ENCODE measurements around the gene PRELID1.
A peak's percentile ranks its signal among the peaks of the same experiment; 100 is the strongest.
"Not testable (repeated sequence)": the region's sequence is repeated elsewhere in the genome, so short reads cannot be mapped to it uniquely, and the experiment has no call there.

PRELID1 gene

DNA sequence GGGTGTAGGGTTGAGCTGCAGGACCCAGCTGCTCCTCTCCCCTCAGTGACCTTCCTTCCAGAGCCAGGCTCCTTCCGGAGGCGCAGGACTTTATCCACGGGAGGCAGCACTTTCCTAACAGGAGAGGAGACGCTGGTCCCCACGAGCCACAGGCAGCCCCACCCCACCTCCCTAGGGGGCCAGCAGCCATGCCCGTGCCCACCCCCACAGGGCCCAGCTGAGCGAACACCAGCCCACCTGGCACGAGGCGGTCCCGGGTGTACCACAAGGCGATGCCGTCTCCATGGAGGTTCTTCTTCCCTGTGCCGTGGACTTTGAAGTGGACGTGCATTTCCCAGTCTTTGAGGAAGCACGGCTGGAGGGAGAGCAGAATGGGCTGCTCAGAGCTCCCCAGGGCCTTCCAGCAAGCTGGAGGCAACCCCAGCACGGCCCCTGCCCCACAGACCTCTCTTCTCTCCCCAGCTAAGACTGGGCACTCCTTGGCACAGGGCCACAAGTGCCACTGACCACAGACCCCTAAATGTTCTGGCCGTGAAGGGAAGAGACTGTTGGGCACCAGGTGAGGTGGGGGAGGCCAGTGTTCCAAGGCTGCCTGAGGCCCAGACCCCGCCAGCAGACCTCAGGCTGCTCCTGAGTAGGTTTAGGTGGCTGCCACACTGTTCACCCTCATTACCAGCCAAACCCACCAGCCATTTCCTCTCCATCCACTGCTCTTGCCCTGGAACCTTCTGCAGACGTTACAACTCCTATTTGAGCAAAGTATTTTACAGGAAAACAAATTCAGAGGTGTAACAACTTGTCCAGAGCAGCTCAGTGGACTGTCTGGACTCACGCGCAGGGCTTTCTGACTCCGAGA, 34.9 kb downstream of the PRELID1 start:
- Histone ChIP-seq H2AFZ (ENCODE audit: low read depth, low read length) (no peak overlapping the region), H3K36me3 (ENCODE audit: insufficient read depth, low read length) (peaks cover 58% of the 10 kb centered on the region), H3K4me1 (ENCODE audit: insufficient read depth, low read length) (no peaks in the 10 kb centered on the region), H3K9me3 (ENCODE audit: low read length) (no peaks in the 10 kb centered on the region), H3K4me3 (ENCODE audit: low read length) (no peak overlapping the region), H3K27me3 (ENCODE audit: insufficient read depth, low read length) (no peaks in the 10 kb centered on the region)

DNA sequence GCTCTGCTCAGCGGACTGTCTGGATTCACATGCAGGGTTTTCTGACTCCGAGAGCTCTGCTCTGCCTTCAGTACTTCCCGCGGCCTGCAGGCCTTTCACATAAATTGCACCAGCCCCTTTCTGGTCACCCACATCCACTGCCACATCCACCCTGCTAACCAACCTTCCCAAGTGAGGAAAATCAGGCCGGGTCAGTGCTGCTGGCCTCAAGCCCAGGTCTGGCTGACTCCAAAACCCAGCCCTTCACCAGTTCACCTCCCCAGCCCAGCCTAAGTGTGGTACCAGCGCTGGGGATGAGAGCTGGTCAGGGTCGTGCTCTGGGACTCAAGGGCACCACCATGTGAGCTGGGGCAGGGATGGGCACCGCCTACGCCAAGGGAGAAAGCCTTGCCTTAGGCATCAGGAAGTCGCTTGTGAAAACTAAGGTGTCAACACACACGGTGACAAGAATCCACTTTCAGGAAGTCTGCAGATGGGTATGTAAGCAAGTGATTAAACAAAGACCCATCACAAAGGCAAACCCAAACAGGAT, 35.6 kb downstream of the PRELID1 start:
- Histone ChIP-seq H2AFZ (ENCODE audit: low read depth, low read length) (no peak overlapping the region), H3K9me3 (ENCODE audit: low read length) (no peaks in the 10 kb centered on the region), H3K27me3 (ENCODE audit: insufficient read depth, low read length) (no peaks in the 10 kb centered on the region), H3K36me3 (ENCODE audit: insufficient read depth, low read length) (peaks cover 57% of the 10 kb centered on the region), H3K4me1 (ENCODE audit: insufficient read depth, low read length) (no peaks in the 10 kb centered on the region), H3K4me3 (ENCODE audit: low read length) (no peak overlapping the region)

DNA sequence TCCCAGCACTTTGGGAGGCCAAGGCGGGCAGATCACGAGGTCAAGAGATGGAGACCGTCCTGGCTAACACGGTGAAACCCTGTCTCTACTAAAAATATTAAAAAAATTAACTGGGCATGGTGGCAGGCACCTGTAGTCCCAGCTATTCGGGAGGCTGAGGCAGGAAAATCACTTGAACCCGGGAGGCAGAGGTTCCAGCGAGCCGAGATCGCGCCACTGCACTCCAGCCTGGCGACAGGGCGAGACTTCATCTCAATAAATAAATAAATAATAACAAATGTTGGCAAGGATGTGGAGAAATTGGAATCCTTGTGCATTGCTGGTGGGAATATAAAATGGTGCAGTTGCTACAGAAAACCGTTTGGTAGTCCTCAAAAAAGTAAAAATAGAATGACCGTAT, 39.4 kb downstream of the PRELID1 start:
- H3K4me3 ChIP-seq (ENCODE audit: low read length); H3K27me3 ChIP-seq (ENCODE audit: insufficient read depth, low read length); H2AFZ ChIP-seq (ENCODE audit: low read depth, low read length); H3K4me1 ChIP-seq (ENCODE audit: insufficient read depth, low read length); H3K9me3 ChIP-seq (ENCODE audit: low read length): not testable (repeated sequence)
- peaks cover 33% of the 10 kb centered on the region for H3K36me3 ChIP-seq (ENCODE audit: insufficient read depth, low read length)

DNA sequence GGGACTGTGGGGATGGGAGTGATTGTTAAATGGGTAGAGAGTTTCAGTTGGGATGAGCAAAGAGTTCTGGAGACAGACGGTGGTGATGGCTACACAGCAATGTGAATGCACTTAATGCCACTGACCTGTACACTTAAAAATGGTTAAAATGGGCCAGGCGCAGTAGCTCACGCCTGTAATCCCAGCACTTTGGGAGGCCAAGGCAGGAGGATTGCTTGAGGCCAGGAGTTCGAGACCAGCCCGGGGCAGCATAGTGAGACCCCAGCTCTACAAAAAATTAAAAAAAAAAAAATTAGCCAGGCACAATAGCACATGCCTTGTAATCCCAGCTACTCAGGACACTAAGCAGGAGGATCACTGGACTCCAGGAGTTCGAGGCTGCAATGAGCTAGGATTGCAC, 40.2 kb downstream of the PRELID1 start:
- Histone ChIP-seq H3K4me3 (ENCODE audit: low read length) (no peak overlapping the region), H3K36me3 (ENCODE audit: insufficient read depth, low read length) (peaks cover 29% of the 10 kb centered on the region), H3K9me3 (ENCODE audit: low read length) (no peaks in the 10 kb centered on the region), H3K4me1 (ENCODE audit: insufficient read depth, low read length) (no peaks in the 10 kb centered on the region), H2AFZ (ENCODE audit: low read depth, low read length) (no peak overlapping the region), H3K27me3 (ENCODE audit: insufficient read depth, low read length) (no peaks in the 10 kb centered on the region)

DNA sequence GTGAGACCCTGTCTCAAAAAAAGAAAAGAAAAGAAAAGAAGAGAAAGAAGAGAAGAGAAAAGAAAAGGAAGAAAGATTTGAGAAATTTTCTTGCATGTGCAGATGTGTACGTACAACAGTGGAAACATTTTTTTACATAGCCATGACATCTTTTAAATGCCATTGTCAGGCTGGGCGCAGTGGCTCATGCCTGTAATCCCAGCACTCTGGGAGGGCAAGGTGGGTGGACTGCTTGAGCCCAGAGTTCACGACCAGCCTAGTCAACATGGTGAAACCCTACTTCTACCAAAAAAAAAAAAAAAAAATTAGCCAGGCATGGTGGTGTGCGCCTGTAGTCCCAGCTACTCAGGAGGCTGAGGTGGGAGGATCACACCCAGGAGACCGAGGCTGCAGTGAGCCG, 41.3 kb downstream of the PRELID1 start:
- no peak overlapping the region for H3K4me3 ChIP-seq (ENCODE audit: low read length)
- peaks cover 4% of the 10 kb centered on the region for H3K4me1 ChIP-seq (ENCODE audit: insufficient read depth, low read length)
- H3K9me3 ChIP-seq (ENCODE audit: low read length), result no peaks in the 10 kb centered on the region
- H3K27me3 ChIP-seq (ENCODE audit: insufficient read depth, low read length), result no peaks in the 10 kb centered on the region
- H3K36me3 ChIP-seq (ENCODE audit: insufficient read depth, low read length), result peaks cover 29% of the 10 kb centered on the region
- no peak overlapping the region for H2AFZ ChIP-seq (ENCODE audit: low read depth, low read length)

DNA sequence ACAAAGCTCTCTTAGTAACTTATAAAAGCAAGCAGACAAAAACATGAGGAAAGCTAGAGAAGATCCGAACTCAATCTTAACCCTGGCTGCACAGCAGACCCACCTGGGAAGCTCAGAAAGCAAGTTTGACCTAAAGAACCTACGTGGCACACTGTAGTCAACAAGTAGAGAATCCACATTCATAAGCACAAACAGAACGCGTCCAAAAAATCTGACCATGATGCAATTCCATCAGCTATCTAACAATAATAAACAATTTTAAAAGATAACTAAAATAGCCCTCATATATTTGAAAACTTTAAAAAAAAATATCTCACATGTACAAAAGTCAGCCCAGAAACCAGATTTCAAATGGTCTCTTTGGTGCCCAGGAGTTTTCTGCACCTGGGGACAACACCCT, 43.2 kb downstream of the PRELID1 start:
- Histone ChIP-seq H3K4me1 (ENCODE audit: insufficient read depth, low read length) (peaks cover 16% of the 10 kb centered on the region), H3K9me3 (ENCODE audit: low read length) (no peaks in the 10 kb centered on the region), H3K36me3 (ENCODE audit: insufficient read depth, low read length) (peaks cover 24% of the 10 kb centered on the region), H3K27me3 (ENCODE audit: insufficient read depth, low read length) (no peaks in the 10 kb centered on the region), H2AFZ (ENCODE audit: low read depth, low read length) (no peak overlapping the region), H3K4me3 (ENCODE audit: low read length) (no peak overlapping the region)

DNA sequence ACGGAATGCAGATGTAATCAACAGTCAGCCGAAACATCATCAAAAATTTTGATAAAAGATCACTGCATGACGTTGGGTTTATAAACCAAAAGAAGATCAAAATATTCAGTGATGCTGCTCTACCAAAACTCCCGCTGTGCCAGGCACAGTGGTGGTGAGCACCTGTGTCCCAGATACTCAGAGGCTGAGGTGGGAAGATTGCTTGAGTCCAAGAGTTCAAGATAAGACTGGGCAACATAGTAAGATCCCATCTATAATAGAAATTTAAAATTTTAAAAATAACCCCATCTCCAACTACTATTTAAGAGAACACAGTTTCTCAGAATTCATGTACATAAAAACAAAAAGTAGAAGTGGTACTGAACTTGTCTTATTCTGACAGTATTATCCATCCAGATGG, 44.1 kb downstream of the PRELID1 start:
- Histone ChIP-seq H3K27me3 (ENCODE audit: insufficient read depth, low read length) (no peaks in the 10 kb centered on the region), H3K4me1 (ENCODE audit: insufficient read depth, low read length) (peaks cover 20% of the 10 kb centered on the region), H3K36me3 (ENCODE audit: insufficient read depth, low read length) (peaks cover 22% of the 10 kb centered on the region), H2AFZ (ENCODE audit: low read depth, low read length) (no peak overlapping the region), H3K4me3 (ENCODE audit: low read length) (no peak overlapping the region), H3K9me3 (ENCODE audit: low read length) (no peaks in the 10 kb centered on the region)

DNA sequence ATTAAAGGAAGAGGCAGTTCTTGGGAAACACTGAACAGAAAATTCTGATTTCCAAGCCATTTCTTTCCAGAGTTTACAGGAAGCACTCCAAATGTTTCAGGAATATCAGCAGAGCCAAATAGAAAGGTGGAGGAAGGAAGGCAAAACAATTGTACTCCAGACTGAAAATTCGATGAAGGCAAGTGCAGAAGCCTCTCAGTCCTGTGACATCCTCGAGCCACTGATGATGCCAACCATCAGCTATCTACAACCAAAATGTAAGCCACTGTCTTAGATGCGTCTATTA, 45.7 kb downstream of the PRELID1 start:
- Histone ChIP-seq H3K36me3 (ENCODE audit: insufficient read depth, low read length) (peaks cover 14% of the 10 kb centered on the region), H3K27me3 (ENCODE audit: insufficient read depth, low read length) (no peaks in the 10 kb centered on the region), H2AFZ (ENCODE audit: low read depth, low read length) (no peak overlapping the region), H3K4me3 (ENCODE audit: low read length) (no peak overlapping the region), H3K9me3 (ENCODE audit: low read length) (no peaks in the 10 kb centered on the region), H3K4me1 (ENCODE audit: insufficient read depth, low read length) (peaks cover 20% of the 10 kb centered on the region)

DNA sequence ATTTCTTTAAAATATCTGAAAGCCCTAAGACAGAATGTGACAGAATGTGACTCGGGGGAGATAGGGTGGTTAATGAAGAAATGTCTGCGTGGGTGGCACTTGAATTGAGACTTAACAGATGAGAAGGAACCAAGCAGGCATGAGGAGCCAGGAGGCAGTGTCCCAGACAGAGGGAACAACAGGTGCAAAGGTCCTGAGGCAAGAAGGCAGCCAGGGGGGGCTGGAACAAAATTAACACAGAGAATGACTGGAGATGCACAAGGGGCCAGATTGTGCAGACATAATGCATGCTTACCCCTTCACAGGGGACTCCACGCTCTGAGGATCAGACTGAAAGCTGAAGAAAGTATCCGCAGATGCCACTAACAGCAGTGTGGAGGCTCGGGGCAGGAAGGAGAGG, 46.2 kb downstream of the PRELID1 start:
- no peak overlapping the region for H2AFZ ChIP-seq (ENCODE audit: low read depth, low read length)
- peaks cover 20% of the 10 kb centered on the region for H3K4me1 ChIP-seq (ENCODE audit: insufficient read depth, low read length)
- peak overlapping the region; percentile 70 for H3K4me3 ChIP-seq (ENCODE audit: low read length)
- H3K27me3 ChIP-seq (ENCODE audit: insufficient read depth, low read length), result no peaks in the 10 kb centered on the region
- no peaks in the 10 kb centered on the region for H3K9me3 ChIP-seq (ENCODE audit: low read length)
- H3K36me3 ChIP-seq (ENCODE audit: insufficient read depth, low read length), result peaks cover 14% of the 10 kb centered on the region

DNA sequence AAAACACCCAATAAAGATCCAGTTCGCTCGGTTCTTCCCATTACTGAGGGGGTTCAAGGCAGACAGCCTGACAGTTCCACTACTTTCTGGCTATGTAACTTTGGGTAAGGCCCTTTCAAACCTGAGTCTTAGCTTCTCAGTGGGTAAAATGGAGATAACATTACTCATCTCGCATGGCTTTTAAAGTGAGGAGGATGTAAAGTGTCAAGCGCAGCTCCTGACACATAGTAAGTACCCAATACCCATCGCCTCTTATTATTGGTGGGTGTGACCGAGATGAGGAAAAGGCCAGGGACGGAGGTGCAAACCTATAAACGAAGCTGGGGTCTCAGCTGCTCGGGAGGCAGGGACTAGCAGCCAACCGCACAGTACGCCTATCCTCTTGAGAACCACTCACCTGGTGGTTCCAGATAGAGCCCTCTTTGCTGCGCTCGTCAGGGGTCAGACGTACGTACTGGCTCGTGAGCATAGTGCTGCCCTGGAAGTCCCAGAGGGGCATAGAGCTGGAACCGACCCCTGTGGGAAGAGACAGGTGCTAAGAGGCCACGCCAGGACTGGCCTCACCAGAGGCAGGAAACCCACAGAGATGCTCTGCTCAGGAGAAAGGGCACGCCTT, 47.3 kb downstream of the PRELID1 start:
- Histone ChIP-seq H3K4me1 (ENCODE audit: insufficient read depth, low read length) (peaks cover 20% of the 10 kb centered on the region), H3K27me3 (ENCODE audit: insufficient read depth, low read length) (no peaks in the 10 kb centered on the region), H3K4me3 (ENCODE audit: low read length) (peak overlapping the region; percentile 70), H3K36me3 (ENCODE audit: insufficient read depth, low read length) (peaks cover 14% of the 10 kb centered on the region), H3K9me3 (ENCODE audit: low read length) (no peaks in the 10 kb centered on the region), H2AFZ (ENCODE audit: low read depth, low read length) (peak overlapping the region; percentile 88)

DNA sequence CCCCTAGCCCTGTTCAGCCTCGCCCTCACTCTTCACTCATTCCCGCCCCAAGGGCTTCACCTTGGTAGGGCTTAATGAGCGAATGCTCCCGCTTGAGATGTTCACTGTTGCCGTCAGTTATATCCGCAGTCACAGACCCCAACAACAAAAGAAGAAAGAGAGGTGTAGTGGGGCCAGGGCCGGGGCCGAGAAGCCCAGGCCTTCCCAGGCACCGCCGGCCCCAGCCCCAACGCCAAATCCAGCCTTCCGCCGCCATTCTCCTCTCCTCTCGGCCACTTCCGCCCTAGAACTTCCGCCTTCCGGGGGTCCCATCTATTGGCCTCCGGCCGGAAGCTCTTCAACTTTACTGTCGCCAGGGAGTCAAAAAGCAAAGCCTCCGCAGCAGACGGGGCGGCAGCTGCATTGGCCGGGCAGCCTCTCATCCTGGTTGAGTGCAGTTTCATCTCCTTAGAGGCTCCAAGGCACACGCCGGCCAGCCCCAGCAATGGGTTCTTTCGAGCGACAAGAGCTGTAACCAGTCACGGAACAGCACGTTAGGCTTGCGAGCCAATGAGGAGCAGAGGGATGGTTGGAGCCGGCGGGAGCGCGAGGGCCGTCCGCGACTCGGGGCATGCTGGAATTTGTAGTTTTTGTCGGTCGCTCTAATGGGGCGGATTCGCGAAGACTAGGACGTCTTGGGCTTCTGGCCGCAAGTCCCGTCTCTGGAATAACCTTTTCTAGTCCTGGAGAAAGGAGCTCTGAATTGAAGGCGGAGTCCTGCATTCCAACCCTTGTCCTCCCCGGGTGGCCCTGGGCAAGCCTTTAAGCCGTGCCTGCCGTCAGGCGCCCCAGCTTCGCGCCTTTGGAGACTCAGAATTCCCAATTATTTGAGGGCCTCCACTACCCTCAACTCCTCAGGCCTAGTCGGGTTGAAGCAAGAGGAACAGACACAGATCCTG, 48.1 kb downstream of the PRELID1 start, which contains the start of gene LMAN2:
Gene LMAN2 (minus strand): TSS at position 277 of the 938 bp plus-strand sequence. CDS start 21 bp downstream, at position 256.
- peak within 1 kb of the TSS; percentile 70 for H3K4me3 ChIP-seq (ENCODE audit: low read length)
- H3K27me3 ChIP-seq (ENCODE audit: insufficient read depth, low read length), result peaks cover 3% of the 10 kb centered on the region
- H3K36me3 ChIP-seq (ENCODE audit: insufficient read depth, low read length), result peaks cover 12% of the 10 kb centered on the region
- peak within 1 kb of the TSS; percentile 88 for H2AFZ ChIP-seq (ENCODE audit: low read depth, low read length)
- peaks cover 20% of the 10 kb centered on the region for H3K4me1 ChIP-seq (ENCODE audit: insufficient read depth, low read length)
- H3K9me3 ChIP-seq (ENCODE audit: low read length), result no peaks in the 10 kb centered on the region

DNA sequence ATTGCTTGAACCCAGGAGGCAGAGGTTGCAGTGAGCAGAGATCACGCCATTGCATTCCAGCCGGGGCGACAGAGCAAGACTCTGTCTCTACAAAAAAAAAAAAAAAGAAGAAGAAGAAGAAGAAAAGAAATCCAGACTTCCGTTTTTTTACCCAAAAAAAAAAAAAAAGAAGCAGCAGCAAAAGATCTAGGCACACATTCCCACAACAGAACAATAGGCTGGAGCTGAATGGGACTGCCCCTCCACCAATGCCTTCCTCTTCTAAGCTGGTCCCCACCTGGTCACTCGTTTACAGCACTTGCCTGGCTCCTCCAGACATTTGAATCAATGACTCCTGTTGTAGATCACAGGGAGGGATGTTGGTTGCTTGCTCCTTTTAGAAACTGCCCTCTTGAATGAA, 49.5 kb downstream of the PRELID1 start:
- no peak overlapping the region for H2AFZ ChIP-seq (ENCODE audit: low read depth, low read length)
- H3K27me3 ChIP-seq (ENCODE audit: insufficient read depth, low read length), result peaks cover 6% of the 10 kb centered on the region
- peaks cover 2% of the 10 kb centered on the region for H3K36me3 ChIP-seq (ENCODE audit: insufficient read depth, low read length)
- no peaks in the 10 kb centered on the region for H3K9me3 ChIP-seq (ENCODE audit: low read length)
- H3K4me3 ChIP-seq (ENCODE audit: low read length), result no peak overlapping the region
- H3K4me1 ChIP-seq (ENCODE audit: insufficient read depth, low read length), result peaks cover 28% of the 10 kb centered on the region

DNA sequence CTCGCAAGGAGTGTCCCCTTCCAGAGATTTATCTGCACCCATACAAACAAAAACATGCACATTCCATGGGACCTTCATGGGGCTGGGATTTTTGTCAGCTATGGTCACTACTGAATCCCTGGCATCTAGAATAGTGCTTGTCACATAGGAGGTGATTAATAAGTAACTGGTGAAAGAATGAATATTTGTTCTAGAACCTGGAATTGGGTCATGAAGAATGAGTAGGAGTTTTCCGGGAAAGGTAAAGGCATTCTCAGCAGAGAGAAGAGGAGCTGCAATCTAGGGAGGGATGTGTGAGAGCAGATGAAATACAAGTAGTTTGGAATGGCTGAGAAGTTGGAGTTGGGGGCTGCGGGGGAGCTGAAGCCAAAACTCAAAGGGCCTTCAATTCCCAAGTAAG, 50.7 kb downstream of the PRELID1 start:
- Histone ChIP-seq H3K36me3 (ENCODE audit: insufficient read depth, low read length) (peaks cover 2% of the 10 kb centered on the region), H3K27me3 (ENCODE audit: insufficient read depth, low read length) (peaks cover 8% of the 10 kb centered on the region), H3K9me3 (ENCODE audit: low read length) (no peaks in the 10 kb centered on the region), H3K4me1 (ENCODE audit: insufficient read depth, low read length) (peaks cover 39% of the 10 kb centered on the region), H3K4me3 (ENCODE audit: low read length) (no peak overlapping the region), H2AFZ (ENCODE audit: low read depth, low read length) (no peak overlapping the region)

Measured in neuron (in vitro differentiated cells).